ENCODE results near the gene EMX1. TPM values are rescaled to one million over a fixed set of nuclear protein-coding genes. Genes with fewer than 3 reads are reported as not detected.

EMX1 gene
- total and polyA plus RNA-seq, 2 of the 13 experiments (the other 11 are each of a cell fraction or from before 2014, with no cell fraction given): 0.62 to 4.9 TPM

DNA sequence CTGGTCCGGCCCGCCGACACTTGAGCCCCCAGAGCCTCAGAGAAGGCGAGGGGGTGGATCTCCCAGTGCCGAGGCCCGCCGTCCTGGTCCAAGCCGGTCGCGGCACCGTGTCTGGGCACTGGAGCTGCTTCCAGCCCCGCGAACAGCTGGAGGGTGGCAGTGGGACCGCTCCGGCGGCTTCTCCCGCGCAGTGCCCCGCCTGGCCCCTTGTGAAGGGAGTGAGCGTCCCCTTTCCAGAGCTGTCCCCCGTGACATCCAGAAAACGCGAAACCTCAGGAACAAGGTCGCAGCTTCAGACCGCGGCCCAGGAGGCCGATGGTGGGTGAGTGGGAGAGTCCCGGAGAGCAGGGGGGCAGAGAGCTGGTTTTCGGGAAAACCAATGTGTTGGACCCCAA, 579 bp upstream of the EMX1 start (continued):
- TF ChIP-seq, protein P1, sequence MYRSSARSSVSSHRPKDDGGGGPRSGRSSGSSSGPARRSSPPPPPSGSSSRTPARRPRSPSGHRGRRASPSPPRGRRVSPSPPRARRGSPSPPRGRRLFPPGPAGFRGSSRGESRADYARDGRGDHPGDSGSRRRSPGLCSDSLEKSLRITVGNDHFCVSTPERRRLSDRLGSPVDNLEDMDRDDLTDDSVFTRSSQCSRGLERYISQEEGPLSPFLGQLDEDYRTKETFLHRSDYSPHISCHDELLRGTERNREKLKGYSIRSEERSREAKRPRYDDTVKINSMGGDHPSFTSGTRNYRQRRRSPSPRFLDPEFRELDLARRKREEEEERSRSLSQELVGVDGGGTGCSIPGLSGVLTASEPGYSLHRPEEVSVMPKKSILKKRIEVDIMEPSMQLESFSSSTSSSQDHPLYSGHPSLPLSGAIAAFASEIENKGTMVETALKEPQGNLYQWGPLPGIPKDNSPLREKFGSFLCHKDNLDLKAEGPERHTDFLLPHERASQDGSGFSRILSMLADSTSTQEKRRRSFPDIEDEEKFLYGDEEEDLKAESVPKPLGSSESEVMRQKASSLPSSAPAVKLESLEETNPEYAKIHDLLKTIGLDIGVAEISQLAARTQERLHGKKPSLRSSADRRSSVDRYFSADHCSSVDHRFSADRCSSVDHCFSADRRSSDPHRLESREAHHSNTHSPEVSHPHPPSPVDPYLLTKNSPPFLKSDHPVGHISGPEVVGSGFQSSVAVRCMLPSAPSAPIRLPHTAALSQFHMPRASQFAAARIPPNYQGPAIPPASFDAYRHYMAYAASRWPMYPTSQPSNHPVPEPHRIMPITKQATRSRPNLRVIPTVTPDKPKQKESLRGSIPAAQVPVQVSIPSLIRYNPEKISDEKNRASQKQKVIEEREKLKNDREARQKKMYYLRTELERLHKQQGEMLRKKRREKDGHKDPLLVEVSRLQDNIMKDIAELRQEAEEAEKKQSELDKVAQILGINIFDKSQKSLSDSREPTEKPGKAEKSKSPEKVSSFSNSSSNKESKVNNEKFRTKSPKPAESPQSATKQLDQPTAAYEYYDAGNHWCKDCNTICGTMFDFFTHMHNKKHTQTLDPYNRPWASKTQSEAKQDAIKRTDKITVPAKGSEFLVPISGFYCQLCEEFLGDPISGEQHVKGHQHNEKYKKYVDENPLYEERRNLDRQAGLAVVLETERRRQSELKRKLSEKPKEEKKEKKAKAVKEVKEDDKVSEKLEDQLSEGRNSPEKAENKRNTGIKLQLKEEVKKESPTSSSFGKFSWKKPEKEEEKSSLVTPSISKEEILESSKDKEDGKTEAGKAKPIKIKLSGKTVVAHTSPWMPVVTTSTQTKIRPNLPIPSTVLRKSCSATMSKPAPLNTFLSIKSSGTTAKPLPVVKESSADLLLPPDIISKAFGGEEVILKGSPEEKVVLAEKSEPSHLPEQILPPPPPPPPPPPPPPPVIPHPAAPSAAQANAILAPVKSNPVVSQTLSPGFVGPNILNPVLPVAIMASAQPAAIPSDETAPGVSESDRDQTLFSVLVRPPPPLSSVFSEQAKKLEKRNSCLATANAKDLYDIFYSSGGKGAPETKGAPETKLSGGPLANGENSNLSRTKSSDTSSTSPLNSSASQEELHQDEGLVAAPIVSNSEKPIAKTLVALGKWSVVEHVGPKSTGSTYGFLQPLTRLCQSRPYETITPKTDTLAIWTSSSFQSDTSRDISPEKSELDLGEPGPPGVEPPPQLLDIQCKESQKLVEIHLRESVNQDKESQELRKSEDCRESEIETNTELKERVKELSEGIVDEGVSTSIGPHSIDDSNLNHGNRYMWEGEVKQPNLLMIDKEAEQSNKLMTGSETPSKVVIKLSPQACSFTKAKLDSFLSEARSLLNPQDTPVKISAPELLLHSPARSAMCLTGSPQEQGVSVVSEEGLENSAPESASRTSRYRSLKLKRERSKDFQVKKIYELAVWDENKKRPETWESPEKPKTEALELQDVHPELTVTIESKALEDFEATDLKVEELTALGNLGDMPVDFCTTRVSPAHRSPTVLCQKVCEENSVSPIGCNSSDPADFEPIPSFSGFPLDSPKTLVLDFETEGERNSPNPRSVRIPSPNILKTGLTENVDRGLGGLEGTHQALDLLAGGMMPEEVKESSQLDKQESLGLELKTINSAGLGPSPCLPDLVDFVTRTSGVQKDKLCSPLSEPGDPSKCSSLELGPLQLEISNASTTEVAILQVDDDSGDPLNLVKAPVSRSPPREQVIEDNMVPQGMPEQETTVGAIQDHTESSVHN (CRISPR knock-in tag; IDR thresholded peaks at IDR 0.05): no peak
- TF ChIP-seq, protein P2, sequence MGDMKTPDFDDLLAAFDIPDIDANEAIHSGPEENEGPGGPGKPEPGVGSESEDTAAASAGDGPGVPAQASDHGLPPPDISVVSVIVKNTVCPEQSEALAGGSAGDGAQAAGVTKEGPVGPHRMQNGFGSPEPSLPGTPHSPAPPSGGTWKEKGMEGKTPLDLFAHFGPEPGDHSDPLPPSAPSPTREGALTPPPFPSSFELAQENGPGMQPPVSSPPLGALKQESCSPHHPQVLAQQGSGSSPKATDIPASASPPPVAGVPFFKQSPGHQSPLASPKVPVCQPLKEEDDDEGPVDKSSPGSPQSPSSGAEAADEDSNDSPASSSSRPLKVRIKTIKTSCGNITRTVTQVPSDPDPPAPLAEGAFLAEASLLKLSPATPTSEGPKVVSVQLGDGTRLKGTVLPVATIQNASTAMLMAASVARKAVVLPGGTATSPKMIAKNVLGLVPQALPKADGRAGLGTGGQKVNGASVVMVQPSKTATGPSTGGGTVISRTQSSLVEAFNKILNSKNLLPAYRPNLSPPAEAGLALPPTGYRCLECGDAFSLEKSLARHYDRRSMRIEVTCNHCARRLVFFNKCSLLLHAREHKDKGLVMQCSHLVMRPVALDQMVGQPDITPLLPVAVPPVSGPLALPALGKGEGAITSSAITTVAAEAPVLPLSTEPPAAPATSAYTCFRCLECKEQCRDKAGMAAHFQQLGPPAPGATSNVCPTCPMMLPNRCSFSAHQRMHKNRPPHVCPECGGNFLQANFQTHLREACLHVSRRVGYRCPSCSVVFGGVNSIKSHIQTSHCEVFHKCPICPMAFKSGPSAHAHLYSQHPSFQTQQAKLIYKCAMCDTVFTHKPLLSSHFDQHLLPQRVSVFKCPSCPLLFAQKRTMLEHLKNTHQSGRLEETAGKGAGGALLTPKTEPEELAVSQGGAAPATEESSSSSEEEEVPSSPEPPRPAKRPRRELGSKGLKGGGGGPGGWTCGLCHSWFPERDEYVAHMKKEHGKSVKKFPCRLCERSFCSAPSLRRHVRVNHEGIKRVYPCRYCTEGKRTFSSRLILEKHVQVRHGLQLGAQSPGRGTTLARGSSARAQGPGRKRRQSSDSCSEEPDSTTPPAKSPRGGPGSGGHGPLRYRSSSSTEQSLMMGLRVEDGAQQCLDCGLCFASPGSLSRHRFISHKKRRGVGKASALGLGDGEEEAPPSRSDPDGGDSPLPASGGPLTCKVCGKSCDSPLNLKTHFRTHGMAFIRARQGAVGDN (CRISPR knock-in tag; IDR thresholded peaks at IDR 0.05): peak; percentile 2
- TF ChIP-seq ZNF761 (CRISPR knock-in tag; conservative IDR thresholded peaks at IDR 0.05) (0 out of 2 replicates have a peak, but pooled peaks have one; percentile 16), PHF8 (CRISPR knock-in tag; IDR thresholded peaks at IDR 0.05) (peak; percentile 20), ZNF563 (CRISPR knock-in tag; IDR thresholded peaks at IDR 0.05) (0 out of 2 replicates have a peak, but pooled peaks have one; percentile 16), ZNF232 (CRISPR knock-in tag; IDR thresholded peaks at IDR 0.05; ENCODE audit: borderline replicate concordance) (0 out of 2 replicates have a peak, but pooled peaks have one; percentile 52), FOSL1 (CRISPR knock-in tag; IDR thresholded peaks at IDR 0.05; ENCODE audit: borderline replicate concordance) (peak; percentile 31; the same call in 1 of the 2 replicates), ZNF773 (CRISPR knock-in tag; IDR thresholded peaks at IDR 0.05; ENCODE audit: borderline replicate concordance) (0 out of 2 replicates have a peak, but pooled peaks have one; percentile 7), ZSCAN21 (CRISPR knock-in tag; IDR thresholded peaks at IDR 0.05; ENCODE audit: borderline replicate concordance) (no peak), NFIB (CRISPR knock-in tag; IDR thresholded peaks at IDR 0.05; ENCODE audit: borderline replicate concordance) (no peak), MED13 (CRISPR knock-in tag; IDR thresholded peaks at IDR 0.05) (peak; percentile 43; the same call in 1 of the 2 replicates), ZNF709 (CRISPR knock-in tag; IDR thresholded peaks at IDR 0.05) (peak; percentile 76; the same call in 1 of the 2 replicates), ZFP90 (CRISPR knock-in tag; IDR thresholded peaks at IDR 0.05; ENCODE audit: borderline replicate concordance) (peak; percentile 35; the same call in 1 of the 2 replicates), ZC3H13 (CRISPR knock-in tag; IDR thresholded peaks at IDR 0.05) (0 out of 2 replicates have a peak, but pooled peaks have one; percentile 36), PLRG1 (conservative IDR thresholded peaks at IDR 0.05) (no peak), HES4 (CRISPR knock-in tag; IDR thresholded peaks at IDR 0.05; ENCODE audit: borderline replicate concordance) (peak; percentile 31; the same call in 1 of the 2 replicates)

Measured in HepG2 (cell line).